Activated CD4-positive, CD25-positive, alpha-beta regulatory T cell treated with anti-CD3 and anti-CD28 coated beads, Interleukin-2, amount 50 U/mL, for 24 hours (primary cell): ENCODE measurements around the gene PTPRN2.
A peak's percentile ranks its signal among the peaks of the same experiment; 100 is the strongest.
"Not testable (repeated sequence)": the region's sequence is repeated elsewhere in the genome, so short reads cannot be mapped to it uniquely, and the experiment has no call there.

ENCODE experiments used
- ATAC-seq, 2 donors: fragments of 150-1000 bp; cut with Tn5 transposase; one replicate each; pipeline ENCODE4 v1.10.0; 2021; ENCODE audit warnings: mild to moderate bottlenecking in 1 of 2, moderate library complexity in 1 of 2

PTPRN2 gene

GRCh38 chr7:158550394-158550700 is 37.3 kb downstream of the PTPRN2 start:
- no peak for ATAC-seq

GRCh38 chr7:158549616-158550393 is 37.8 kb downstream of the PTPRN2 start:
- no peak for ATAC-seq

GRCh38 chr7:158549176-158549615 is 38.4 kb downstream of the PTPRN2 start:
- ATAC-seq, result no peak

GRCh38 chr7:158548726-158549125 is 38.9 kb downstream of the PTPRN2 start:
- no peak for ATAC-seq

- ATAC-seq, result no peak
Observed at GRCh38 chr7:158547817-158548216, 39.8 kb downstream of the PTPRN2 start.

- ATAC-seq, result no peak
Observed at GRCh38 chr7:158546626-158547025, 41.0 kb downstream of the PTPRN2 start.

- no peak for ATAC-seq
Observed at GRCh38 chr7:158546214-158546613, 41.4 kb downstream of the PTPRN2 start.

- no peak for ATAC-seq
Observed at GRCh38 chr7:158544708-158545107, 42.9 kb downstream of the PTPRN2 start.

- ATAC-seq, result no peak
Observed at GRCh38 chr7:158543840-158544239, 43.8 kb downstream of the PTPRN2 start.

- no peak for ATAC-seq
Observed at GRCh38 chr7:158542651-158543566, 44.7 kb downstream of the PTPRN2 start.

- no peak for ATAC-seq
Observed at GRCh38 chr7:158541346-158542010, 46.1 kb downstream of the PTPRN2 start.

GRCh38 chr7:158539711-158540146 is 47.9 kb downstream of the PTPRN2 start:
- ATAC-seq, result peak in 1 of 2 donors; percentile 10

GRCh38 chr7:158538156-158538946 is 49.3 kb downstream of the PTPRN2 start:
- no peak for ATAC-seq

GRCh38 chr7:158537516-158537882 is 50.1 kb downstream of the PTPRN2 start:
- ATAC-seq, result no peak

GRCh38 chr7:158536871-158537515 is 50.6 kb downstream of the PTPRN2 start:
- ATAC-seq, result no peak

- ATAC-seq, result no peak
Observed at GRCh38 chr7:158535079-158535478, 52.5 kb downstream of the PTPRN2 start.

- no peak for ATAC-seq
Observed at GRCh38 chr7:158534598-158534997, 53.0 kb downstream of the PTPRN2 start.

GRCh38 chr7:158534134-158534515 is 53.5 kb downstream of the PTPRN2 start:
- ATAC-seq, result not testable (repeated sequence)

- ATAC-seq, result no peak
Observed at GRCh38 chr7:158533386-158534133, 54.1 kb downstream of the PTPRN2 start.

- no peak for ATAC-seq
Observed at GRCh38 chr7:158532093-158532627, 55.5 kb downstream of the PTPRN2 start.

GRCh38 chr7:158531661-158532060 is 56.0 kb downstream of the PTPRN2 start:
- no peak for ATAC-seq
